Activated CD4-positive, alpha-beta T cell treated with anti-CD3 and anti-CD28 coated beads, Interleukin-2, amount 50 U/mL, for 16 hours (primary cell): ENCODE results near the gene PAK1.

ENCODE experiments used
- DNase-seq: peaks from one replicate; pipeline ENCODE4 v3.0.0-alpha.2; 2020

Gene PAK1

GRCh38 chr11:77472991-77473800 is 698 bp downstream of the PAK1 start:
- DNase-seq, result peak; percentile 35

GRCh38 chr11:77471558-77472193 is 2.2 kb downstream of the PAK1 start:
- peak; percentile 11 for DNase-seq

- DNase-seq, result no peak
These were observed 2.9 kb downstream of the PAK1 start for GRCh38 chr11:77470971-77471370.

- no peak for DNase-seq
These were observed 3.4 kb downstream of the PAK1 start for GRCh38 chr11:77470504-77470903.

- no peak for DNase-seq
These were observed 5.4 kb downstream of the PAK1 start for GRCh38 chr11:77468527-77468926.

- DNase-seq, result no peak
These were observed 5.9 kb downstream of the PAK1 start for GRCh38 chr11:77467993-77468392.

- DNase-seq, result no peak
These were observed 6.7 kb downstream of the PAK1 start for GRCh38 chr11:77467233-77467632.

- no peak for DNase-seq
These were observed 16.6 kb downstream of the PAK1 start for GRCh38 chr11:77457340-77457739.

- no peak for DNase-seq
These were observed 18.2 kb downstream of the PAK1 start for GRCh38 chr11:77455740-77456139.

GRCh38 chr11:77454867-77455655 is 18.8 kb downstream of the PAK1 start:
- DNase-seq, result no peak

- no peak for DNase-seq
These were observed 23.7 kb downstream of the PAK1 start for GRCh38 chr11:77450227-77450626.

- no peak for DNase-seq
These were observed 24.1 kb downstream of the PAK1 start for GRCh38 chr11:77449784-77450183.

- no peak for DNase-seq
These were observed 24.8 kb downstream of the PAK1 start for GRCh38 chr11:77449060-77449521.

GRCh38 chr11:77448269-77448668 is 25.6 kb downstream of the PAK1 start:
- DNase-seq, result no peak

- no peak for DNase-seq
These were observed 26.8 kb downstream of the PAK1 start for GRCh38 chr11:77446911-77447629.

GRCh38 chr11:77444261-77444660 is 29.6 kb downstream of the PAK1 start:
- no peak for DNase-seq

- no peak for DNase-seq
These were observed 31.4 kb downstream of the PAK1 start for GRCh38 chr11:77442394-77443053.

GRCh38 chr11:77441426-77441825 is 32.5 kb downstream of the PAK1 start:
- DNase-seq, result no peak

- DNase-seq, result no peak
These were observed 33.2 kb downstream of the PAK1 start for GRCh38 chr11:77440678-77441077.

GRCh38 chr11:77438487-77438886 is 35.4 kb downstream of the PAK1 start:
- no peak for DNase-seq

GRCh38 chr11:77436969-77437368 is 36.9 kb downstream of the PAK1 start:
- DNase-seq, result no peak

- no peak for DNase-seq
These were observed 37.4 kb downstream of the PAK1 start for GRCh38 chr11:77436506-77436905.
